Stimulated activated CD8-positive, alpha-beta memory T cell treated with anti-CD3 and anti-CD28 coated beads, Interleukin-12 subunit alpha, Interleukin-12 subunit beta, amount 100 ng/mL, for 4 hours (primary cell): ENCODE data around the gene CADM1.

Experiments
- DNase-seq: peaks from one replicate; pipeline ENCODE4 v3.0.0-alpha.2; 2020; ENCODE audit warnings: low read depth

Gene CADM1

GRCh38 chr11:115242982-115243381 is 261.2 kb downstream of the CADM1 start:
- DNase-seq, result no peak

GRCh38 chr11:115241899-115242298 is 262.3 kb downstream of the CADM1 start:
- no peak for DNase-seq

GRCh38 chr11:115238791-115239190 is 265.4 kb downstream of the CADM1 start:
- no peak for DNase-seq

- DNase-seq, result no peak
Measured at GRCh38 chr11:115238086-115238485, 266.1 kb downstream of the CADM1 start.

- DNase-seq, result no peak
Measured at GRCh38 chr11:115237578-115237977, 266.6 kb downstream of the CADM1 start.

GRCh38 chr11:115234794-115235193 is 269.4 kb downstream of the CADM1 start:
- DNase-seq, result no peak

GRCh38 chr11:115226556-115226955 is 277.7 kb downstream of the CADM1 start:
- no peak for DNase-seq

- DNase-seq, result no peak
Measured at GRCh38 chr11:115224551-115224950, 279.7 kb downstream of the CADM1 start.

- DNase-seq, result no peak
Measured at GRCh38 chr11:115222863-115223530, 281.2 kb downstream of the CADM1 start.

- no peak for DNase-seq
Measured at GRCh38 chr11:115222218-115222862, 281.9 kb downstream of the CADM1 start.

GRCh38 chr11:115221461-115222069 is 282.6 kb downstream of the CADM1 start:
- no peak for DNase-seq

GRCh38 chr11:115220911-115221310 is 283.3 kb downstream of the CADM1 start:
- DNase-seq, result no peak

GRCh38 chr11:115220423-115220822 is 283.8 kb downstream of the CADM1 start:
- DNase-seq, result no peak

GRCh38 chr11:115219376-115219775 is 284.8 kb downstream of the CADM1 start:
- no peak for DNase-seq

- DNase-seq, result no peak
Measured at GRCh38 chr11:115217726-115218311, 286.4 kb downstream of the CADM1 start.

- DNase-seq, result no peak
Measured at GRCh38 chr11:115215694-115216617, 288.3 kb downstream of the CADM1 start.

- DNase-seq, result no peak
Measured at GRCh38 chr11:115214644-115215234, 289.5 kb downstream of the CADM1 start.

- DNase-seq, result no peak
Measured at GRCh38 chr11:115213007-115213406, 291.2 kb downstream of the CADM1 start.

GRCh38 chr11:115208808-115209259 is 295.4 kb downstream of the CADM1 start:
- no peak for DNase-seq

GRCh38 chr11:115207916-115208315 is 296.3 kb downstream of the CADM1 start:
- DNase-seq, result no peak

- DNase-seq, result no peak
Measured at GRCh38 chr11:115207166-115207591, 297.0 kb downstream of the CADM1 start.
